PC-3 (cell line): ENCODE results near the gene FYN. TPM values are rescaled to one million over a fixed set of nuclear protein-coding genes. Genes with fewer than 3 reads are reported as not detected.

Experiments used
- ATAC-seq: fragments of 200-7000 bp; cut with Tn5 transposase; 2 replicates; pipeline ENCODE4 v1.9.1; 2020; ENCODE audit warnings: mild to moderate bottlenecking, moderate library complexity
- BruUV-seq: library from RNA; stranded (reverse); fragments of 400-500 nt; replicated peaks from 2 replicates; lab custom pipeline; 2021; lab: Mats Ljungman, UMichigan
- CTCF ChIA-PET: fragments of 300-600 bp; sonication (Branson Sonifier 250); formaldehyde crosslinking; loops from one replicate; lab custom pipeline; 2022; ENCODE audit warnings: antibody characterized with exemption; lab: Charles Lee
- POLR2A ChIA-PET: fragments of 300-600 bp; sonication (Branson Sonifier 250); formaldehyde crosslinking; loops from one replicate; lab custom pipeline; 2022; ENCODE audit warnings: antibody characterized with exemption; ENCODE audit not compliant: unreplicated experiment; lab: Charles Lee
- DNase-seq: peaks from one replicate; pipeline ENCODE4 v3.0.0-alpha.2; 2015
- H2AFZ ChIP-seq: fragments of 300-600 bp; sonication (generic); 2 replicates; pipeline ENCODE4 v1.6.0; 2016; ENCODE audit warnings: antibody characterized with exemption, low read length
- H3F3A ChIP-seq: fragments of 300-600 bp; sonication (generic); one replicate; pipeline ENCODE4 v1.6.0; 2017; ENCODE audit warnings: antibody characterized with exemption, low read length, control low read depth, mild to moderate bottlenecking; ENCODE audit not compliant: unreplicated experiment
- H3K27ac ChIP-seq: fragments of 300-600 bp; sonication (generic); 2 replicates; pipeline ENCODE4 v1.5.1; 2016; ENCODE audit warnings: mild to moderate bottlenecking, low read length
- H3K27me3 ChIP-seq: fragments of 300-600 bp; sonication (generic); 2 replicates; pipeline ENCODE4 v1.6.1; 2016; ENCODE audit warnings: low read length, mixed read lengths
- H3K36me3 ChIP-seq: fragments of 300-600 bp; sonication (generic); 2 replicates; pipeline ENCODE4 v1.6.1; 2016; ENCODE audit warnings: low read depth, mixed run types, low read length, mixed read lengths
- H3K4me1 ChIP-seq: fragments of 300-600 bp; sonication (generic); 2 replicates; pipeline ENCODE4 v1.5.1; 2016; ENCODE audit warnings: low read length; ENCODE audit not compliant: insufficient read depth
- H3K4me2 ChIP-seq: fragments of 300-600 bp; sonication (generic); 2 replicates; pipeline ENCODE4 v1.6.0; 2016; ENCODE audit warnings: low read length
- H3K4me3 ChIP-seq: fragments of 300-600 bp; sonication (generic); 2 replicates; pipeline ENCODE4 v1.5.1; 2016; ENCODE audit warnings: mild to moderate bottlenecking, low read length, mixed read lengths
- H3K79me2 ChIP-seq: fragments of 300-600 bp; sonication (generic); 2 replicates; pipeline ENCODE4 v1.6.1; 2017; ENCODE audit warnings: low read length, mixed read lengths
- H3K9ac ChIP-seq: fragments of 300-600 bp; sonication (generic); 2 replicates; pipeline ENCODE4 v1.6.0; 2016; ENCODE audit warnings: mild to moderate bottlenecking, low read length
- H3K9me2 ChIP-seq: fragments of 300-600 bp; sonication (generic); replicated peaks from 2 replicates; pipeline ENCODE4 v1.6.1; 2016; ENCODE audit warnings: mixed run types, low read length, mixed read lengths
- H3K9me3 ChIP-seq: fragments of 300-600 bp; sonication (generic); 2 replicates; pipeline ENCODE4 v1.6.1; 2016; ENCODE audit warnings: low read length, mixed read lengths
- H4K20me1 ChIP-seq: fragments of 300-600 bp; sonication (generic); 2 replicates; pipeline ENCODE4 v1.6.1; 2016; ENCODE audit warnings: low read length, mixed read lengths
- EZH2 ChIP-seq: fragments of 300-600 bp; sonication (generic); IDR thresholded peaks from one replicate; pipeline ENCODE4 v1.6.1; 2017; ENCODE audit warnings: antibody characterized with exemption, mild to moderate bottlenecking, low read length; ENCODE audit not compliant: unreplicated experiment
- EZH2phosphoT487 ChIP-seq: fragments of 300-600 bp; sonication (generic); IDR thresholded peaks from 2 replicates; pipeline ENCODE4 v1.6.1; 2018; ENCODE audit warnings: mild to moderate bottlenecking, antibody characterized with exemption, low read length, borderline replicate concordance
- intact Hi-C: fragments of 100-400 bp; cut with micrococcal nuclease; formaldehyde crosslinking; loops from 2 replicates; pipeline ENCODE4 v1.9.0; 2023
- total RNA-seq: library from RNA; depleted of rRNA; stranded (reverse); fragments of >200 nt; gene quantifications from 2 replicates; pipeline ENCODE4 v1.2.3, GENCODE V29; 2014
- TF ChIP-seq, protein P1 (sequence below): fragments of 300-600 bp; sonication (generic); conservative IDR thresholded peaks from 2 replicates; pipeline ENCODE4 v1.5.1; 2017; ENCODE audit warnings: antibody characterized with exemption, low read depth, mild to moderate bottlenecking, low read length

FYN gene
- total RNA-seq, 1 experiment from 2014 or later, result 27.6 TPM

DNA sequence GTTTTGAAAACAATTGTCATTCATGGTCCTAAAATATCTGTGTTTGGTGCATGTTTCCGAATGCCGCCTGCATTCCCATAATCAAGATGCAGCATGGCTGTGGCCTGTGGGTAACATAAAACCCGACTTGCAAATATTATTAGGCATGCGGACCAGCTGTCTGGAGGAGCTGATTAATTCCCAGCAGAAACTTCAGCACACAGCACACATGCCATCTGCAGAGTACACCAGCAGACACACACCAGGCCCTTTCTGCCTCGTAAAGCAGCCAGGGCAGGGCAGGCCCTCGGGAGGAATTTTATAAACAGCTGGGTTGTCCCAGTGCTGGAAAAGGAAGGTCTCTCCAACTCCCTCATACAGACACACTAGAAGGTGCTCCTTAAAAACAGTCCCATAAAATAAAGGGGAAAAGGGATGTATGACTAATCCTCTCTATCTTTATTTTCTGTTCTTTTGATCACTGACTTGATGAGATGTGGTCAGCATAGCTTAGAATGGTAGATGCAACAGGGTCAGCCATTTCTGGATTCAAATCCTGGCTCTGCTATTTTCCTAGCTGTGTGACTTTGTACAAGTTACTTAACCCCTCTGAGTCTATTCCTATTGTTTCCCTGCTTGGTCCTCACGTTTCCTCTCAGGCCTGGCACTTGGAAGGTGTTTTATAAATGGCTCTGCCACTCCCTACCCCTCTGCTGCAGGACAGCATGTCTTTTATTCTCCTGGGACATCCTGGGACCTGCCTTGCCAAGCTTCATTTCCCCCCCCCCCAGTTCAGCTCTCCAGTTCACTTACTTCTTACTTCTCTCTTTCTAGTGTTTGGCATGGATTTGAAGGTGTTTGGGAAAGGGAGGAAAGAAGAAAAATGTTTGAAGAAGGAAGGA is 181.7 kb downstream of the FYN start:
- H3K27me3 ChIP-seq, result no peaks in the 10 kb centered on the region
- no peaks in the 10 kb centered on the region for H3F3A ChIP-seq
- no peaks in the 10 kb centered on the region for H3K4me1 ChIP-seq
- ChIA-PET POLR2A (no interaction called here), CTCF (no interaction called here)
- no peak overlapping the region for H3K9ac ChIP-seq
- no peak overlapping the region for H2AFZ ChIP-seq
- intact Hi-C loops, result no loop called here
- no peaks in the 10 kb centered on the region for H3K9me2 ChIP-seq
- no peak overlapping the region for H3K4me3 ChIP-seq
- DNase-seq (no peak), ATAC-seq (peak; percentile 67)
- no peaks in the 10 kb centered on the region; the same call in 1 of the 2 replicates for H3K36me3 ChIP-seq
- TF ChIP-seq EZH2, result no peak
- TF ChIP-seq EZH2phosphoT487, result no peak
- TF ChIP-seq, protein P1, sequence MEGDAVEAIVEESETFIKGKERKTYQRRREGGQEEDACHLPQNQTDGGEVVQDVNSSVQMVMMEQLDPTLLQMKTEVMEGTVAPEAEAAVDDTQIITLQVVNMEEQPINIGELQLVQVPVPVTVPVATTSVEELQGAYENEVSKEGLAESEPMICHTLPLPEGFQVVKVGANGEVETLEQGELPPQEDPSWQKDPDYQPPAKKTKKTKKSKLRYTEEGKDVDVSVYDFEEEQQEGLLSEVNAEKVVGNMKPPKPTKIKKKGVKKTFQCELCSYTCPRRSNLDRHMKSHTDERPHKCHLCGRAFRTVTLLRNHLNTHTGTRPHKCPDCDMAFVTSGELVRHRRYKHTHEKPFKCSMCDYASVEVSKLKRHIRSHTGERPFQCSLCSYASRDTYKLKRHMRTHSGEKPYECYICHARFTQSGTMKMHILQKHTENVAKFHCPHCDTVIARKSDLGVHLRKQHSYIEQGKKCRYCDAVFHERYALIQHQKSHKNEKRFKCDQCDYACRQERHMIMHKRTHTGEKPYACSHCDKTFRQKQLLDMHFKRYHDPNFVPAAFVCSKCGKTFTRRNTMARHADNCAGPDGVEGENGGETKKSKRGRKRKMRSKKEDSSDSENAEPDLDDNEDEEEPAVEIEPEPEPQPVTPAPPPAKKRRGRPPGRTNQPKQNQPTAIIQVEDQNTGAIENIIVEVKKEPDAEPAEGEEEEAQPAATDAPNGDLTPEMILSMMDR, result no peak
- H3K9me3 ChIP-seq, result no peaks in the 10 kb centered on the region
- no peaks in the 10 kb centered on the region for H3K79me2 ChIP-seq
- no peaks in the 10 kb centered on the region for H4K20me1 ChIP-seq
- BruUV-seq, result no TSS peak
- H3K4me2 ChIP-seq, result no peak overlapping the region
- H3K27ac ChIP-seq, result no peak overlapping the region

DNA sequence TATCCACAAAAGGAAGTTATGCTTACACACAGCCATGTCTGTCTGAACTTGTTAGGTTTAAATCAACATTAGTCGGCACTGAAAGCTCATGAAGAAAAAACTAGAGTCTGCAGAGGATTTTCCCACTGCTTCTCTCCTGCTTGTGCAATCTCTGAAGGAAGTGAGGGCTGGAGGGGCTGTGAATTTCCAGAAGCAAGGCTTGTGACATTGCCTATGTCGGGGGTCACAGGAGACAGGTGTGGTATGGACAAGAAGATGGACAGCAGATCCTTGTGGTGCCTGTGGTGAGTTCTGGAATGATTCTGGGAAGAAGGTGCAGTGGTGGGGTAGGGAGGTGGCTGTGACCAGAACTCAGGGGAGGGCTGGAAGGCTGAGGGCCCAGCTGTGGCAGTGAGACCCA is 183.3 kb downstream of the FYN start:
- H3K27me3 ChIP-seq, result no peaks in the 10 kb centered on the region
- ChIA-PET POLR2A (no interaction called here), CTCF (no interaction called here)
- H3F3A ChIP-seq, result no peaks in the 10 kb centered on the region
- intact Hi-C loops, result no loop called here
- H3K9me3 ChIP-seq, result no peaks in the 10 kb centered on the region
- no peak overlapping the region for H2AFZ ChIP-seq
- no peaks in the 10 kb centered on the region for H3K79me2 ChIP-seq
- no peak overlapping the region for H3K9ac ChIP-seq
- no peaks in the 10 kb centered on the region for H3K4me1 ChIP-seq
- ATAC-seq, result no peak
- H3K9me2 ChIP-seq, result no peaks in the 10 kb centered on the region
- H3K4me3 ChIP-seq, result no peak overlapping the region
- no peak overlapping the region for H3K4me2 ChIP-seq
- TF ChIP-seq EZH2 (no peak), EZH2phosphoT487 (no peak)
- TF ChIP-seq, protein P1, result no peak
- no TSS peak for BruUV-seq
- no peak for DNase-seq
- H4K20me1 ChIP-seq, result no peaks in the 10 kb centered on the region
- no peak overlapping the region for H3K27ac ChIP-seq
- no peaks in the 10 kb centered on the region; the same call in 1 of the 2 replicates for H3K36me3 ChIP-seq

DNA sequence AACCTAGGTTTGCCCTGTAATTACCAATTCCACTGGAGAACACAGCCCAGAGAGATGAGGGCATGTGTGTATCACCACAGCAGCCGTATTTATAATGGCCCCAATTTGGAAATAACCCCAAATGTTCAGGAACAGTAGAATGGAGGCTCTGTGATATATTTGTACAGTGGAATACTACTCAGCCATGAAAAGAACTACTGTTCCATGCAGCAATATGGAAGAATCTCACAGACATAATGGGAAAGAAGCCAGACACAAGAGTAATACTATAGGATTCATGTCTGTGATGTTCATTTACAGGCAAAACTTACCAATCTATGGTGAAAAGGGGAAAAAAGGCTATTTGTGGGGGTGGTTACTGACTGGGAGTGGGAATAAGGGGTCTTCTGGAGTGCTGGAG is 183.8 kb downstream of the FYN start:
- DNase-seq, result no peak
- no peaks in the 10 kb centered on the region for H3K4me1 ChIP-seq
- no peak overlapping the region for H3K27ac ChIP-seq
- POLR2A ChIA-PET, result no interaction called here
- intact Hi-C loops, result no loop called here
- H2AFZ ChIP-seq, result no peak overlapping the region
- no TSS peak for BruUV-seq
- no peaks in the 10 kb centered on the region for H3F3A ChIP-seq
- H3K4me2 ChIP-seq, result no peak overlapping the region
- no peaks in the 10 kb centered on the region for H3K79me2 ChIP-seq
- H3K4me3 ChIP-seq, result no peak overlapping the region
- ATAC-seq, result no peak
- no peaks in the 10 kb centered on the region for H4K20me1 ChIP-seq
- H3K9me2 ChIP-seq, result no peaks in the 10 kb centered on the region
- no peak for TF ChIP-seq EZH2phosphoT487
- TF ChIP-seq, protein P1, result no peak
- TF ChIP-seq EZH2, result no peak
- no peaks in the 10 kb centered on the region; the same call in 1 of the 2 replicates for H3K36me3 ChIP-seq
- CTCF ChIA-PET, result no interaction called here
- no peaks in the 10 kb centered on the region for H3K9me3 ChIP-seq
- H3K9ac ChIP-seq, result no peak overlapping the region
- no peaks in the 10 kb centered on the region for H3K27me3 ChIP-seq
